SKM-1 (cell line): ENCODE results near the gene CLEC2D.
"Not testable (repeated sequence)": the region's sequence is repeated elsewhere in the genome, so short reads cannot be mapped to it uniquely, and the experiment has no call there.

ENCODE experiments used
- DNase-seq: peaks from one replicate; lab custom pipeline; 2025; ENCODE audit not compliant: unreplicated experiment; lab: John Stamatoyannopoulos, UW

CLEC2D gene

GRCh38 chr12:9725213-9725870, 55.8 kb downstream of the CLEC2D start:
- no peak for DNase-seq

- DNase-seq, result no peak
Observed at GRCh38 chr12:9727813-9728212, 58.3 kb downstream of the CLEC2D start.

- no peak for DNase-seq
Observed at GRCh38 chr12:9729082-9729481, 59.6 kb downstream of the CLEC2D start.

- DNase-seq, result no peak
Observed at GRCh38 chr12:9730011-9730410, 60.5 kb downstream of the CLEC2D start.

- DNase-seq, result no peak
Observed at GRCh38 chr12:9730591-9730990, 61.1 kb downstream of the CLEC2D start.

- no peak for DNase-seq
Observed at GRCh38 chr12:9731393-9731792, 61.9 kb downstream of the CLEC2D start.

- DNase-seq, result no peak
Observed at GRCh38 chr12:9731797-9732196, 62.3 kb downstream of the CLEC2D start.

- DNase-seq, result no peak
Observed at GRCh38 chr12:9732921-9733461, 63.5 kb downstream of the CLEC2D start, which contains the start of gene CLECL1. TSS of gene CLECL1 (minus strand) at chr12:9733097.

GRCh38 chr12:9735601-9736000, 66.1 kb downstream of the CLEC2D start:
- DNase-seq, result no peak

GRCh38 chr12:9736936-9737705, 67.6 kb downstream of the CLEC2D start:
- DNase-seq, result peak; percentile 17

- not testable (repeated sequence) for DNase-seq
Observed at GRCh38 chr12:9738905-9739304, 69.4 kb downstream of the CLEC2D start.

GRCh38 chr12:9739404-9740105, 70.0 kb downstream of the CLEC2D start:
- DNase-seq, result not testable (repeated sequence)

GRCh38 chr12:9740106-9740750, 70.7 kb downstream of the CLEC2D start:
- DNase-seq, result no peak

GRCh38 chr12:9741726-9742125, 72.2 kb downstream of the CLEC2D start:
- DNase-seq, result no peak

GRCh38 chr12:9742661-9743060, 73.1 kb downstream of the CLEC2D start:
- no peak for DNase-seq

GRCh38 chr12:9745199-9745598, 75.7 kb downstream of the CLEC2D start:
- DNase-seq, result no peak
